GM19035 (cell line): ENCODE data around the gene TPM2.

Experiments used
- ATAC-seq: cut with Tn5 transposase; IDR thresholded peaks from one replicate; pipeline ENCODE4 v1.9.1; 2021; ENCODE audit not compliant: unreplicated experiment

TPM2 gene

DNA sequence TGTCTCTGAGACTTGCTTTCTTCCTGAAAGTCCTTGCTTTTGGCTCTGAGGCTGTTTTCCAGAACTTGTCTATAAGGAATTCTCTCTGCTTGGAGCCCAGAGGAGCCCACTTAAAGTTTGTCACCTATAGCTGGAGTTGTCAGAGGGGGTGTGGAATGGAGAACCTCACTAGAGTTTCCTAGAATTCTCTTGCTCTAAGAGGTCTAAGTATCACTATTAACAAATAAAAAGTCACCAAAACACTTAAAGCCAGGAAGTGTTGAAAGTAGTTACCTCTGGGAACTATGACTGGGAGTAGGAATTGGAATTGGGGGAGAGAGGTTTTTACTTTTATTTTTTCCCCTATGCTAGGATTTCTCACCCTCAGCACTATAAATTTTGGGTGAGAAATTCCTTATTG lies 54.0 kb downstream of the TPM2 start:
- no peak for ATAC-seq
